Measurements from ENCODE around the gene TANGO6.

The TANGO6 gene

GRCh38 chr16:68954911-68955635 is 111.7 kb downstream of the TANGO6 start:
- in situ Hi-C loops (cut with MboI; ENCODE audit: low sequenced_read_pairs), result no loop called here

GRCh38 chr16:68960910-68961309 is 117.6 kb downstream of the TANGO6 start:
- in situ Hi-C loops (cut with MboI; ENCODE audit: low sequenced_read_pairs), result no loop called here

GRCh38 chr16:68961778-68962402 is 118.6 kb downstream of the TANGO6 start:
- in situ Hi-C loops (cut with MboI; ENCODE audit: low sequenced_read_pairs), result no loop called here

- in situ Hi-C loops (cut with MboI; ENCODE audit: low sequenced_read_pairs), result no loop called here
Observed at GRCh38 chr16:68969338-68969737, 126.0 kb downstream of the TANGO6 start.

- in situ Hi-C loops (cut with MboI; ENCODE audit: low sequenced_read_pairs), result no loop called here
Observed at GRCh38 chr16:68972013-68972412, 128.7 kb downstream of the TANGO6 start.

- in situ Hi-C loops (cut with MboI; ENCODE audit: low sequenced_read_pairs), result no loop called here
Observed at GRCh38 chr16:68972720-68973119, 129.4 kb downstream of the TANGO6 start.

- in situ Hi-C loops (cut with MboI; ENCODE audit: low sequenced_read_pairs), result no loop called here
Observed at GRCh38 chr16:68973611-68974120, 130.3 kb downstream of the TANGO6 start.

- in situ Hi-C loops (cut with MboI; ENCODE audit: low sequenced_read_pairs), result loop anchor here (25.0 kb wide), 1 partner anchor 109 kb away; no protein-coding TSS in a partner anchor
Observed at GRCh38 chr16:68978303-68978954, 135.1 kb downstream of the TANGO6 start.

- in situ Hi-C loops (cut with MboI; ENCODE audit: low sequenced_read_pairs), result loop anchor here (25.0 kb wide), 1 partner anchor 106 kb away; no protein-coding TSS in a partner anchor
Observed at GRCh38 chr16:68980695-68981315, 137.5 kb downstream of the TANGO6 start.

- in situ Hi-C loops (cut with MboI; ENCODE audit: low sequenced_read_pairs), result loop anchor here (25.0 kb wide), 1 partner anchor 105 kb away; no protein-coding TSS in a partner anchor
Observed at GRCh38 chr16:68981971-68982370, 138.6 kb downstream of the TANGO6 start.

- in situ Hi-C loops (cut with MboI; ENCODE audit: low sequenced_read_pairs), result loop anchor here (25.0 kb wide), 1 partner anchor 103 kb away; no protein-coding TSS in a partner anchor
Observed at GRCh38 chr16:68984467-68984866, 141.1 kb downstream of the TANGO6 start.

GRCh38 chr16:68985268-68985667 is 141.9 kb downstream of the TANGO6 start:
- in situ Hi-C loops (cut with MboI; ENCODE audit: low sequenced_read_pairs), result loop anchor here (25.0 kb wide), 1 partner anchor 102 kb away; no protein-coding TSS in a partner anchor

- in situ Hi-C loops (cut with MboI; ENCODE audit: low sequenced_read_pairs), result loop anchor here (25.0 kb wide), 1 partner anchor 101 kb away; no protein-coding TSS in a partner anchor
Observed at GRCh38 chr16:68985855-68986254, 142.5 kb downstream of the TANGO6 start.

GRCh38 chr16:68987734-68988457 is 144.6 kb downstream of the TANGO6 start:
- in situ Hi-C loops (cut with MboI; ENCODE audit: low sequenced_read_pairs), result loop anchor here (25.0 kb wide), 1 partner anchor 99 kb away; no protein-coding TSS in a partner anchor

- in situ Hi-C loops (cut with MboI; ENCODE audit: low sequenced_read_pairs), result loop anchor here (25.0 kb wide), 1 partner anchor 97 kb away; no protein-coding TSS in a partner anchor
Observed at GRCh38 chr16:68990172-68990845, 147.0 kb downstream of the TANGO6 start.

GRCh38 chr16:68991075-68991474 is 147.7 kb downstream of the TANGO6 start:
- in situ Hi-C loops (cut with MboI; ENCODE audit: low sequenced_read_pairs), result loop anchor here (25.0 kb wide), 1 partner anchor 96 kb away; no protein-coding TSS in a partner anchor

- in situ Hi-C loops (cut with MboI; ENCODE audit: low sequenced_read_pairs), result loop anchor here (25.0 kb wide), 1 partner anchor 95 kb away; no protein-coding TSS in a partner anchor
Observed at GRCh38 chr16:68992521-68992920, 149.2 kb downstream of the TANGO6 start.

- in situ Hi-C loops (cut with MboI; ENCODE audit: low sequenced_read_pairs), result loop anchor here (25.0 kb wide), 1 partner anchor 94 kb away; no protein-coding TSS in a partner anchor
Observed at GRCh38 chr16:68993456-68993855, 150.1 kb downstream of the TANGO6 start.

GRCh38 chr16:68993885-68994284 is 150.6 kb downstream of the TANGO6 start:
- in situ Hi-C loops (cut with MboI; ENCODE audit: low sequenced_read_pairs), result loop anchor here (25.0 kb wide), 1 partner anchor 93 kb away; no protein-coding TSS in a partner anchor
